ENCODE results near the gene SEPTIN3.

DNA sequence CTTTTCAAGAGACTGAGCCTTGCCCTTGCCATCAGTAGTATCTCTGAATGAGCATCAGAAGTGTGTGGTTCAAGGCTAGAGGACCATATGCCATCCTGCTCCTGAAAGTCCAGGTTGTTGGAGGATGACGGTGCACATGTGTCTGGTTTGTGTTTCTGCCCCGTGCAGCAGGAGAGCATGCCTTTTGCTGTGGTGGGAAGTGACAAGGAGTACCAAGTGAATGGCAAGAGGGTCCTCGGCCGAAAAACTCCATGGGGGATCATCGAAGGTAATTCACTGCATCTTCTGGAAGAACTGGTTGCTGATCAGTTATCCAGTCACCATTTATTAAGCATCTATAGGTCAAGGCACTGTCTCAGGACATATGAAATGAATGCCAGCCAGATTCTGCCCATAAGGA is 23.3 kb downstream of the SEPTIN3 start:
- TF ChIP-seq, protein P1, sequence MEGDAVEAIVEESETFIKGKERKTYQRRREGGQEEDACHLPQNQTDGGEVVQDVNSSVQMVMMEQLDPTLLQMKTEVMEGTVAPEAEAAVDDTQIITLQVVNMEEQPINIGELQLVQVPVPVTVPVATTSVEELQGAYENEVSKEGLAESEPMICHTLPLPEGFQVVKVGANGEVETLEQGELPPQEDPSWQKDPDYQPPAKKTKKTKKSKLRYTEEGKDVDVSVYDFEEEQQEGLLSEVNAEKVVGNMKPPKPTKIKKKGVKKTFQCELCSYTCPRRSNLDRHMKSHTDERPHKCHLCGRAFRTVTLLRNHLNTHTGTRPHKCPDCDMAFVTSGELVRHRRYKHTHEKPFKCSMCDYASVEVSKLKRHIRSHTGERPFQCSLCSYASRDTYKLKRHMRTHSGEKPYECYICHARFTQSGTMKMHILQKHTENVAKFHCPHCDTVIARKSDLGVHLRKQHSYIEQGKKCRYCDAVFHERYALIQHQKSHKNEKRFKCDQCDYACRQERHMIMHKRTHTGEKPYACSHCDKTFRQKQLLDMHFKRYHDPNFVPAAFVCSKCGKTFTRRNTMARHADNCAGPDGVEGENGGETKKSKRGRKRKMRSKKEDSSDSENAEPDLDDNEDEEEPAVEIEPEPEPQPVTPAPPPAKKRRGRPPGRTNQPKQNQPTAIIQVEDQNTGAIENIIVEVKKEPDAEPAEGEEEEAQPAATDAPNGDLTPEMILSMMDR (IDR thresholded peaks at IDR 0.05; ENCODE audit: poor library complexity): no peak
- TF ChIP-seq EZH2 (IDR thresholded peaks at IDR 0.05; ENCODE audit: borderline replicate concordance): no peak
- no peak for TF ChIP-seq EZH2phosphoT487 (IDR thresholded peaks at IDR 0.05; ENCODE audit: low read depth, severe bottlenecking, unreplicated experiment)
